ENCODE data around the gene PCDHGA11.
"Not testable (repeated sequence)": the region's sequence is repeated elsewhere in the genome, so short reads cannot be mapped to it uniquely, and the experiment has no call there.

Gene PCDHGA11

GRCh38 chr5:141431286-141431685 is 10.4 kb downstream of the PCDHGA11 start:
- DNase-seq (ENCODE audit: low read depth): no peak

- not testable (repeated sequence) for DNase-seq (ENCODE audit: low read depth)
These were observed 11.5 kb downstream of the PCDHGA11 start for GRCh38 chr5:141432308-141432707.

DNA sequence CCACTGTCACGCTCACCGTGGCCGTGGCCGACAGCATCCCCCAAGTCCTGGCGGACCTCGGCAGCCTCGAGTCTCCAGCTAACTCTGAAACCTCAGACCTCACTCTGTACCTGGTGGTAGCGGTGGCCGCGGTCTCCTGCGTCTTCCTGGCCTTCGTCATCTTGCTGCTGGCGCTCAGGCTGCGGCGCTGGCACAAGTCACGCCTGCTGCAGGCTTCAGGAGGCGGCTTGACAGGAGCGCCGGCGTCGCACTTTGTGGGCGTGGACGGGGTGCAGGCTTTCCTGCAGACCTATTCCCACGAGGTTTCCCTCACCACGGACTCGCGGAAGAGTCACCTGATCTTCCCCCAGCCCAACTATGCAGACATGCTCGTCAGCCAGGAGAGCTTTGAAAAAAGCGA is 11.9 kb downstream of the PCDHGA11 start:
- DNase-seq (ENCODE audit: low read depth): not testable (repeated sequence)

- no peak for DNase-seq (ENCODE audit: low read depth)
These were observed 13.2 kb downstream of the PCDHGA11 start for GRCh38 chr5:141434006-141434405.

DNA sequence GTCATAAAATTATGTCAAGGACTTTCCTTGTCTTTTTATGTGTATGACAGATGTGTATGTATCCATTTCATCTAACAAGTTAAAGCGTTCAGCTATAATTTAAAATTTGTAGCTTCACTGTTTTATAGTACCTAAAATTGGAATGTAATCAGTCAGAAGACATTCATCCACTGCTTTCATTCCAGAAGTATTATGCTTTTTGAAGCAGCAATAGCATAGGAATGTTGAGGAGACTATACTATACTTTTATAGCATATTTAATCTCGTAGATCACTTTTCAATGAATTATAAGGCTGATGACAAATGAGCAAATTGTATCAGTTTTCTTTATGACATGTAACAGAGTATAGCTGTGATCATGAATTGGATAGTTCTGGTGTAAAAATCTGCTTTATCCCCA is 16.4 kb downstream of the PCDHGA11 start:
- DNase-seq (ENCODE audit: low read depth): no peak

- DNase-seq (ENCODE audit: low read depth): no peak
These were observed 18.7 kb downstream of the PCDHGA11 start for GRCh38 chr5:141439411-141440141.

DNA sequence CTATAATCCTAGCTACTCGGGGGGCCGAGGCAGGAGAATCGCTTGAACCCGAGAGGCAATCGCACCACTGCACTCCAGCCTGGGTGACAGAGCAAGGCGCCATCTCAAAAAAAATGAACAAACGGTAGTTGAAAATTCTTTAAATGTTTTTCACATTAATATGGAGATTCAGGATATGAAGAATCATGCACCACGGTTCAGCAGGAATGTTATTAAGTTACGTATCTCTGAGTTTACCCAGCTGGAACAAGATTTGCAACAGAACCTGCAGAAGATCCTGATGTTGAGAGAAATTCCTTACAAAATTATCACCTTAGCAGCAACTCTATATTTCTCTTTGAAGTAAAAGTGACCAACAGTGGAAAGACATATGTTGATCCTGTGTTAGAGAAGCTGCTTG is 19.5 kb downstream of the PCDHGA11 start:
- DNase-seq (ENCODE audit: low read depth): no peak

- no peak for DNase-seq (ENCODE audit: low read depth)
These were observed 20.8 kb downstream of the PCDHGA11 start for GRCh38 chr5:141441571-141442170.

DNA sequence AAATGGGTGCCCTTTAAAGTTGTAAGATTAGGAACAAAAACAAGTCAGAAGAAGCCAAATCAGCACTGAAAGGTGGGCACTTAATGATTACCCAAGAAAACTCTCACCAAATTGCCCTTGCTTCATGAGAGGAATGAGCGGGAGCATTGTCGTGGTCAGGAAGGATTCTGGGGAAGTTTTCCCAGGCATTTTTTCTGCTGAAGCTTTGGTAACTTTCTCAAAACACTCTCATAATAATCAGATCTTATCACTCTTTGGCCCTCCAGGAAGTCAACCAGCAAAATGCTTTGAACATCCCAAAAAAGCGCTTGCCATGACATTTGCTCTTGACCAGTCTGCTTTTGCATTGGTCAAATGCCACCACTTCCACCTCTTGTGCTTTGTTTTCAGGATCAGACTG is 44.5 kb downstream of the PCDHGA11 start:
- no peak for DNase-seq (ENCODE audit: low read depth)
